GM12878 (cell line): ENCODE results near the gene ATRN. TPM values are rescaled to one million over a fixed set of nuclear protein-coding genes. Genes with fewer than 3 reads are reported as not detected.

ENCODE experiments used
- BACH1 ChIP-seq: fragments of 450-650 bp; IDR thresholded peaks from 2 replicates; pipeline ENCODE4 v1.6.1; 2017; ENCODE audit warnings: mild to moderate bottlenecking, borderline replicate concordance
- BCLAF1 ChIP-seq: fragments of 450-650 bp; IDR thresholded peaks from 2 replicates; pipeline ENCODE4 v1.6.1; 2017; ENCODE audit warnings: antibody characterized with exemption, mild to moderate bottlenecking, moderate library complexity
- E2F4 ChIP-seq: IDR thresholded peaks from 2 replicates; pipeline ENCODE4 v1.6.1; 2012; ENCODE audit warnings: low read depth, low read length, improper control_type of control experiment
- FOXK2 ChIP-seq: fragments of 450-650 bp; IDR thresholded peaks from 2 replicates; pipeline ENCODE4 v1.6.1; 2017; ENCODE audit warnings: mild to moderate bottlenecking, moderate library complexity
- HDAC6 ChIP-seq: fragments of 200-600 bp; sonication (generic); IDR thresholded peaks from one replicate; pipeline ENCODE4 v1.8.0; 2017; ENCODE audit warnings: antibody characterized with exemption; ENCODE audit not compliant: unreplicated experiment
- KDM1A ChIP-seq: fragments of 200-600 bp; sonication (generic); IDR thresholded peaks from 2 replicates; pipeline ENCODE4 v1.6.1; 2016; ENCODE audit warnings: borderline replicate concordance
- PAX5 ChIP-seq: IDR thresholded peaks from 2 replicates; pipeline ENCODE4 v1.6.1; 2011; ENCODE audit warnings: low read depth, low read length, borderline replicate concordance
- PAX8 ChIP-seq: fragments of 450-650 bp; IDR thresholded peaks from 2 replicates; pipeline ENCODE4 v1.6.1; 2017; ENCODE audit warnings: mild to moderate bottlenecking, moderate library complexity
- PKNOX1 ChIP-seq: fragments of 450-650 bp; IDR thresholded peaks from 2 replicates; pipeline ENCODE4 v1.6.1; 2016; ENCODE audit warnings: mild to moderate bottlenecking
- RAD51 ChIP-seq: fragments of 450-650 bp; IDR thresholded peaks from 2 replicates; pipeline ENCODE4 v1.6.1; 2016; ENCODE audit warnings: moderate library complexity, mild to moderate bottlenecking, inconsistent platforms
- RFX5 ChIP-seq: IDR thresholded peaks from 2 replicates; pipeline ENCODE4 v1.6.1; 2011; ENCODE audit warnings: low read depth, low read length, improper control_type of control experiment
- SMAD1 ChIP-seq: fragments of 450-650 bp; IDR thresholded peaks from 2 replicates; pipeline ENCODE4 v1.6.1; 2018; ENCODE audit warnings: mild to moderate bottlenecking, low read depth; ENCODE audit not compliant: partially characterized antibody
- SUPT20H ChIP-seq: IDR thresholded peaks from 2 replicates; pipeline ENCODE4 v1.6.1; 2011; ENCODE audit warnings: low read depth, mild to moderate bottlenecking, low read length, moderate library complexity, borderline replicate concordance; ENCODE audit not compliant: control insufficient read depth
- TCF7 ChIP-seq: IDR thresholded peaks from 2 replicates; pipeline ENCODE4 v1.6.1; 2014; ENCODE audit warnings: antibody characterized with exemption, borderline replicate concordance
- USF2 ChIP-seq: IDR thresholded peaks from 2 replicates; pipeline ENCODE4 v1.6.1; 2011; ENCODE audit warnings: low read depth, low read length, improper control_type of control experiment, borderline replicate concordance
- ZBTB4 ChIP-seq: fragments of 450-650 bp; formaldehyde crosslinking; IDR thresholded peaks from 2 replicates; pipeline ENCODE4 v1.4.0; 2022; ENCODE audit warnings: mild to moderate bottlenecking, moderate library complexity
- polyA plus RNA-seq, 11 experiments: library from polyadenylated mRNA; depleted of rRNA in 4 of 11; unstranded in 6 of 11; stranded (reverse) in 5 of 11; fragments of >200 nt; fragmentation: Nextera tagmentation in 4 of 11; fragmentation: Illumina TruSeq in 1 of 11; extraction: Ambion mirVana in 4 of 11; extraction: Trizol in 1 of 11; gene quantifications; 1 replicate in 1 of 11; 2 replicates in 10 of 11; pipeline versions ENCODE4 v1.2.1 to v1.2.3, GENCODE V29; 2011 to 2016; ENCODE audit warnings: inconsistent platforms in 2 of 11, missing spikeins in 2 of 11, low read depth in 1 of 11
- total RNA-seq, 4 experiments: library from RNA; depleted of rRNA in 3 of 4; stranded (reverse); fragments of >200 nt in 3 of 4; fragmentation: Illumina TruSeq in 1 of 4; extraction: Trizol in 1 of 4; gene quantifications; 2 replicates each; pipeline versions ENCODE4 v1.2.1 to v1.2.3, GENCODE V29; 2013 to 2021

ATRN gene
- total and polyA plus RNA-seq, 10 of the 15 experiments (the other 5 are each of a cell fraction or from before 2014, with no cell fraction given), result 0.71 to 11.6 (median 6.9) TPM

GRCh38 chr20:3660262-3661059, 189.6 kb downstream of the ATRN start (continued):
- no peak for TF ChIP-seq BCLAF1
- no peak for TF ChIP-seq BACH1
- TF ChIP-seq RAD51, result no peak
- TF ChIP-seq USF2, result no peak
- TF ChIP-seq E2F4, result no peak
- no peak for TF ChIP-seq KDM1A
- no peak for TF ChIP-seq PAX5
- no peak for TF ChIP-seq TCF7
- peak; percentile 45 for TF ChIP-seq HDAC6
- TF ChIP-seq FOXK2, result no peak
- no peak for TF ChIP-seq PKNOX1
- TF ChIP-seq SMAD1, result no peak
- TF ChIP-seq ZBTB4 (CRISPR knock-in tag), result no peak
- TF ChIP-seq SUPT20H, result no peak
- TF ChIP-seq RFX5, result no peak
- no peak for TF ChIP-seq PAX8
